ENCODE results near the gene SLC39A7.

SLC39A7 gene

GRCh38 chr6:33198853-33199436 is 1.7 kb upstream of the SLC39A7 start:
- Histone ChIP-seq H3K27ac (ENCODE audit: low read depth, low read length) (no peak overlapping the region; the same call in 1 of the 2 replicates), H3K4me2 (ENCODE audit: low read length) (peak overlapping the region; percentile 98), H3K9me2 (replicated peaks; ENCODE audit: control insufficient read depth, low read length) (no peaks in the 10 kb centered on the region), H3K36me3 (ENCODE audit: control insufficient read depth, low read length) (peaks cover 74% of the 10 kb centered on the region), H4K20me1 (ENCODE audit: control insufficient read depth, insufficient read depth, low read depth, low read length) (0 out of 2 replicates have a peak, but pooled peaks cover 4% of the 10 kb centered on the region), H3K4me1 (ENCODE audit: control insufficient read depth, low read length) (peaks cover 44% of the 10 kb centered on the region), H3K27me3 (ENCODE audit: control insufficient read depth, low read length) (no peaks in the 10 kb centered on the region), H3K4me3 (ENCODE audit: low read length) (peak overlapping the region; percentile 91), H3K79me2 (ENCODE audit: control insufficient read depth, low read length) (peaks cover 52% of the 10 kb centered on the region), H3K9me3 (ENCODE audit: control insufficient read depth, insufficient read depth, low read length) (no peaks in the 10 kb centered on the region), H3F3A (ENCODE audit: control insufficient read depth, insufficient read depth) (peaks cover 13% of the 10 kb centered on the region)
- TF ChIP-seq EZH2phosphoT487 (IDR thresholded peaks at IDR 0.05; ENCODE audit: borderline replicate concordance, low read length): no peak
- TF ChIP-seq, protein P1, sequence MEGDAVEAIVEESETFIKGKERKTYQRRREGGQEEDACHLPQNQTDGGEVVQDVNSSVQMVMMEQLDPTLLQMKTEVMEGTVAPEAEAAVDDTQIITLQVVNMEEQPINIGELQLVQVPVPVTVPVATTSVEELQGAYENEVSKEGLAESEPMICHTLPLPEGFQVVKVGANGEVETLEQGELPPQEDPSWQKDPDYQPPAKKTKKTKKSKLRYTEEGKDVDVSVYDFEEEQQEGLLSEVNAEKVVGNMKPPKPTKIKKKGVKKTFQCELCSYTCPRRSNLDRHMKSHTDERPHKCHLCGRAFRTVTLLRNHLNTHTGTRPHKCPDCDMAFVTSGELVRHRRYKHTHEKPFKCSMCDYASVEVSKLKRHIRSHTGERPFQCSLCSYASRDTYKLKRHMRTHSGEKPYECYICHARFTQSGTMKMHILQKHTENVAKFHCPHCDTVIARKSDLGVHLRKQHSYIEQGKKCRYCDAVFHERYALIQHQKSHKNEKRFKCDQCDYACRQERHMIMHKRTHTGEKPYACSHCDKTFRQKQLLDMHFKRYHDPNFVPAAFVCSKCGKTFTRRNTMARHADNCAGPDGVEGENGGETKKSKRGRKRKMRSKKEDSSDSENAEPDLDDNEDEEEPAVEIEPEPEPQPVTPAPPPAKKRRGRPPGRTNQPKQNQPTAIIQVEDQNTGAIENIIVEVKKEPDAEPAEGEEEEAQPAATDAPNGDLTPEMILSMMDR (IDR thresholded peaks at IDR 0.05; ENCODE audit: low read depth, low read length, poor library complexity, severe bottlenecking): no peak

DNA sequence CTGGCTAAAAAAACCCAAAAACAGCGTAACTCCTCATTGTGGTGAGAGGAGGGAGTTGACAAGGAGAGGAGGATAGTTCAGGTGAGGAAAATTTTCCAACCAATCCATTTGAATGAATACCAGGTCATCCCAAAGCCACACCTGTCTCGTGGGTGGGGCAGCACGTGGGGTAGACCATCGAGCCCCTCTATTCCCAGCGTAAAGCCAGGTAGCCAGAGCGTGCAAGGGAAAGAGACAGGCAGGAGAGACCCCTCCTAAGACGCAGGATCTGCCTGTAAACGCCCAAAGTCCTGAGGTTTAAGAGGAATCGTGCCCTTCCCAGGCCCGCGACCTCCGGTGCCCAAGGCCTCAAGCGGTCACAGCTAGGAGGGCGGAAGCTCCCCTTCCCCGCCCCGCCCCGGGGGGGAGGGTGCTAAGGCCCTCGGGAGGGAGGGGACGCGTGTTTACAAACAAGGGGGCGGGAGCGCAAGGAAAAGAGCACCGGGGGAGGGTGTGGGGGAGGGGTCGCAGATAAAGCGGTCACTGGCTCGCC is 914 bp upstream of the SLC39A7 start:
- Histone ChIP-seq H3F3A (ENCODE audit: control insufficient read depth, insufficient read depth) (peaks cover 13% of the 10 kb centered on the region), H3K9me2 (replicated peaks; ENCODE audit: control insufficient read depth, low read length) (no peaks in the 10 kb centered on the region), H3K79me2 (ENCODE audit: control insufficient read depth, low read length) (peaks cover 54% of the 10 kb centered on the region), H3K4me3 (ENCODE audit: low read length) (peak overlapping the region; percentile 91), H3K27ac (ENCODE audit: low read depth, low read length) (peak overlapping the region; percentile 87), H3K4me2 (ENCODE audit: low read length) (peak overlapping the region; percentile 98), H3K4me1 (ENCODE audit: control insufficient read depth, low read length) (peaks cover 48% of the 10 kb centered on the region), H3K36me3 (ENCODE audit: control insufficient read depth, low read length) (peaks cover 68% of the 10 kb centered on the region), H3K9me3 (ENCODE audit: control insufficient read depth, insufficient read depth, low read length) (no peaks in the 10 kb centered on the region), H3K27me3 (ENCODE audit: control insufficient read depth, low read length) (no peaks in the 10 kb centered on the region), H4K20me1 (ENCODE audit: control insufficient read depth, insufficient read depth, low read depth, low read length) (0 out of 2 replicates have a peak, but pooled peaks cover 4% of the 10 kb centered on the region)
- TF ChIP-seq, protein P1 (IDR thresholded peaks at IDR 0.05; ENCODE audit: low read depth, low read length, poor library complexity, severe bottlenecking): no peak
- TF ChIP-seq EZH2phosphoT487 (IDR thresholded peaks at IDR 0.05; ENCODE audit: borderline replicate concordance, low read length): no peak

GRCh38 chr6:33201147-33201545 is 479 bp downstream of the SLC39A7 start:
- Histone ChIP-seq H3K27me3 (ENCODE audit: control insufficient read depth, low read length) (no peaks in the 10 kb centered on the region), H3K9me2 (replicated peaks; ENCODE audit: control insufficient read depth, low read length) (no peaks in the 10 kb centered on the region), H3K36me3 (ENCODE audit: control insufficient read depth, low read length) (peaks cover 54% of the 10 kb centered on the region), H3K27ac (ENCODE audit: low read depth, low read length) (peak overlapping the region; percentile 87), H3K79me2 (ENCODE audit: control insufficient read depth, low read length) (peaks cover 56% of the 10 kb centered on the region), H4K20me1 (ENCODE audit: control insufficient read depth, insufficient read depth, low read depth, low read length) (0 out of 2 replicates have a peak, but pooled peaks cover 4% of the 10 kb centered on the region), H3K4me2 (ENCODE audit: low read length) (peak overlapping the region; percentile 98), H3K4me1 (ENCODE audit: control insufficient read depth, low read length) (peaks cover 57% of the 10 kb centered on the region), H3F3A (ENCODE audit: control insufficient read depth, insufficient read depth) (peaks cover 22% of the 10 kb centered on the region), H3K9me3 (ENCODE audit: control insufficient read depth, insufficient read depth, low read length) (no peaks in the 10 kb centered on the region), H3K4me3 (ENCODE audit: low read length) (peak overlapping the region; percentile 91)
- TF ChIP-seq, protein P1 (IDR thresholded peaks at IDR 0.05; ENCODE audit: low read depth, low read length, poor library complexity, severe bottlenecking): no peak
- TF ChIP-seq EZH2phosphoT487 (IDR thresholded peaks at IDR 0.05; ENCODE audit: borderline replicate concordance, low read length): no peak
